Measurements from ENCODE around the gene OR2S2. TPM values are rescaled to one million over a fixed set of nuclear protein-coding genes. Genes with fewer than 3 reads are reported as not detected.
"Not testable (repeated sequence)": the region's sequence is repeated elsewhere in the genome, so short reads cannot be mapped to it uniquely, and the experiment has no call there.

The OR2S2 gene
- total RNA-seq, 1 donor = not detected

DNA sequence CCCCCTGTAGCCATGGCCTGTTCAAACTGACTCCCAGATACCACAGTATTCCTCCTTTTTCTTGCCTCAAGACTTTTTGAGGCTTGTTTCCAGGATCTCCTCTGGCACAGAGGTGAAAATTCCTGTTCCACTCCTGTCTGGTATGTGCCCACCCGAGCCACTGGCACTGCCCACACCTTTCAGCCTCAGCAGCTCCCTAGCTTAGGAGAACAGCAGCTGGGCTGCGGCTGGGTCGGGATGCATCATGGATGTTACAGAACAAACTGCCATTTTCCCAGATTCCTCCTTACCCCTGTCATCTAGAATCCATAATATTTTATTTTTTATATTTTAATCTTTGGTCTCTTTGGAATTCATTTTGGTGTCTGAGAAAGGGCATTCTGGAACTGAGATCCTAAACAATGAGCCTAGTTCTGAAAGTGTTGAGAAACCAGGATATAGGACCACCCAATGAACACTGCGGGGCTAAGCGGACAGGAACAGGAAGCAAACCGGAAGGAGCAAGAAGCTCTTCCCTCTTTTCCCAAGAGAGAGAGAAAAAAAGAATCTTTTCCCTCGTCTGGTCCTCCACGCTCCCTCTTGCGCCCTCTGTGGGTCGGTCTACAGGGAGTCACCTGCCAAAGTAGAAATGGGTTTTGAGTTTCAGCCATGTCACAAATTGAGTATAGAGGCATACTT lies 12.5 kb downstream of the OR2S2 start:
- no peak overlapping the region for H3K4me3 ChIP-seq (ENCODE audit: low read length)
- no peaks in the 10 kb centered on the region for H3K27me3 ChIP-seq (ENCODE audit: insufficient read depth, low read length)
- H3K4me1 ChIP-seq (ENCODE audit: insufficient read depth, low read length) = peaks cover 13% of the 10 kb centered on the region
- no peaks in the 10 kb centered on the region for H3K9me3 ChIP-seq (ENCODE audit: low read depth, low read length)

DNA sequence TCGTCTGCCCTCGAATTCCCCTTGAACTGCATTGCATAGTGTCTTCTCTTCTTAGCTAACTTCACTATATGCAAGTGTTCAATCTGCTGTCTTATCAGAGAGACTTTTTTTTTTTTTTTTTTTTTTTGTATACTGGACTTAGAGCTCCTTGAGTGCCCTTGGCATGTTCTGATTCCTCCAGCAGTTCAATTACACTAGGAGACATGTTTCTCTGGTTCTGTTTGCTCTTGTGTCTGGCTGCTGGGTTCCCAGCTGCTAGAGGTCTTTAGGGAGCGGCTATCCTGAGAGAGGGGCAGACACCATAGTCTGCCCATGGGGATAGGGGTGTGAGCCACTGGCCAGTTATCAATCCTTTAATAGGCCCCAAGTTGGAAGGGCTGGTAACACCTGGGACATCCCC lies 13.1 kb downstream of the OR2S2 start:
- Histone ChIP-seq H3K9me3 (ENCODE audit: low read depth, low read length) (no peaks in the 10 kb centered on the region), H3K4me1 (ENCODE audit: insufficient read depth, low read length) (peaks cover 13% of the 10 kb centered on the region)

DNA sequence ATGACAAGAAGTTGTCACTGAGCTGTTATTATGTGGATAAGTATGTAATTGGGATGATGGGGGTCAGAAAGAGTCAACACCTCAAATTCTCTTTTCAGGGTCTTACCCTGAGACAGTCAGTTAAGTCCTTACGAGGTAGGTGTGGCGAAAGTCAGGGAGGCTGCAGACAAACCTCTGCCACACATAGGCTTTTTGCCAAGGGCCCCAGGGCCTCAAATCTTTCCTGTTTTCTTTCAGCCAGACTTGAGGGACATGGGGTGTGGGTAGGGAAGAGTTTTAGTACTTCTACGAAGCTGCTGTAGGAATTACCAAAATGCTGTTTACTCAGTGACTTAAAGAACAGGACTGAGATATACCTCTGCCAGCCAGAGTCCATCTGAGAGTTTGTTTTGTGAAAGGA lies 13.8 kb downstream of the OR2S2 start:
- Histone ChIP-seq H3K27me3 (ENCODE audit: insufficient read depth, low read length) (no peaks in the 10 kb centered on the region), H3K9me3 (ENCODE audit: low read depth, low read length) (no peaks in the 10 kb centered on the region), H3K4me1 (ENCODE audit: insufficient read depth, low read length) (peaks cover 13% of the 10 kb centered on the region), H3K4me3 (ENCODE audit: low read length) (no peak overlapping the region)

More for the DNA sequence above, 13.1 kb downstream of the OR2S2 start:
- Histone ChIP-seq H3K27me3 (ENCODE audit: insufficient read depth, low read length) (no peaks in the 10 kb centered on the region), H3K4me3 (ENCODE audit: low read length) (no peak overlapping the region)

DNA sequence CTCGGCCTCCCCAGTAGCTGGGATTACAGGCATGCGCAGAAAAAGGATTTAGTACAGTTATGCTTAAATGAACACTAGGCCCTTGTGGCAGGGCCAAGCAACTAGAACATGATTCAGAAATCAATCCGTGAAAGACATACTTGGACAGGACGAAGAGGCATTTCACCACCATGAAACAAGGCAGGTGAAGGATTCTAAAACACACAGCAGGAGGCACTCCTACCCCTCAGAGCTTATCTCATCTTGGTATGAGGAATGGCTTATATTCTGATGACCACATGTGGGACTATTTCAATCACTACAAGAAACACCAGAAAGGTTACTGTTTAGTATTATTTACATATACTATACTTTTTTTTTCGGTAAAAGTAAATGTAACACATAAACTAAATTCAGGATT lies 15.7 kb downstream of the OR2S2 start:
- Histone ChIP-seq H3K27me3 (ENCODE audit: insufficient read depth, low read length) (no peaks in the 10 kb centered on the region), H3K4me3 (ENCODE audit: low read length) (no peak overlapping the region), H3K4me1 (ENCODE audit: insufficient read depth, low read length) (peaks cover 25% of the 10 kb centered on the region), H3K9me3 (ENCODE audit: low read depth, low read length) (no peaks in the 10 kb centered on the region)

DNA sequence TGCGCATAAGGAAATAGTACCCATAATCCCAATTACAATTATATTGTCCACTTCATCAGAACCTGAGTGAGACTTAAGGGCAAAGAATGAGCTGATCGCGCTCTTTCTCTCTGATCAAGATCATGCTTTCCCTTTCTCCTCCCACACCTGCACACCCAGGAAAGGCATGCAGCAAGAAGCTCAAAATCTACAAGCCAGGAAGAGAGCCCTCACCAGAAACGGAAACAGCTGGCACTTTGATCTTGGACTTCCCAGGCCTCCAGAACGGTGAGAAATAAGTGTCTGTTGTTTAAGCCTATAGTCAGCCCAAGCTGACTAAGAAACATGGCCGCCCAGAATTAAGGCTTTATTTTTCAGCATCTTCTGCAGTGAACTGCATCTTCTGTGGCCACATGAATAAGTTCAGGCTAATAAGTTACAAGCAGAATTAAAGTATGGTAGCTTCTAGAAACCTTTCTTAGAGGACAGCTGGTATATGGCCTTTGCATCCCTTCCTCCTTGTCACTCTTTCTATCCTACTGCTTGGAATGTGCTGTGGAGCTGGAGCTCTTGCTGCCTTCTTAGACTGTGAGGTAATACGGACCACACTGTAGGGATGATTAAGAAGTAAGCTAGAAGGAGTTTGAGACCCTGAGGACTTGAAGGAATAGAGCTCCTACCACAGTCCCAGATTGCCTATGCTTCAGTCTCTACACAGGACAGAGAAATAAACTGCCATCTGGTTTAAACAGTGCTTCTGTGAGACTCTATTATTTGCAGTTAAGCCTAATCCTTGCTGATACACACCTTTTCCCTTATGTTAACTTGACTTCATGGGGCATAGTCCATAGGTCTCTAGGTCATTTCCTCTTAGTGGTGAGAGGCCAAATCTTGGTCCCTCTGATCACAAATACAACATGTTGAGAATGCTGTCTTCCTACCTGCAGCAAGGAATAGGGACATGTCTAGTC lies 17.2 kb downstream of the OR2S2 start:
- H3K4me3 ChIP-seq (ENCODE audit: low read length) = no peak overlapping the region
- peaks cover 27% of the 10 kb centered on the region for H3K4me1 ChIP-seq (ENCODE audit: insufficient read depth, low read length)
- no peaks in the 10 kb centered on the region for H3K27me3 ChIP-seq (ENCODE audit: insufficient read depth, low read length)
- no peaks in the 10 kb centered on the region for H3K9me3 ChIP-seq (ENCODE audit: low read depth, low read length)

DNA sequence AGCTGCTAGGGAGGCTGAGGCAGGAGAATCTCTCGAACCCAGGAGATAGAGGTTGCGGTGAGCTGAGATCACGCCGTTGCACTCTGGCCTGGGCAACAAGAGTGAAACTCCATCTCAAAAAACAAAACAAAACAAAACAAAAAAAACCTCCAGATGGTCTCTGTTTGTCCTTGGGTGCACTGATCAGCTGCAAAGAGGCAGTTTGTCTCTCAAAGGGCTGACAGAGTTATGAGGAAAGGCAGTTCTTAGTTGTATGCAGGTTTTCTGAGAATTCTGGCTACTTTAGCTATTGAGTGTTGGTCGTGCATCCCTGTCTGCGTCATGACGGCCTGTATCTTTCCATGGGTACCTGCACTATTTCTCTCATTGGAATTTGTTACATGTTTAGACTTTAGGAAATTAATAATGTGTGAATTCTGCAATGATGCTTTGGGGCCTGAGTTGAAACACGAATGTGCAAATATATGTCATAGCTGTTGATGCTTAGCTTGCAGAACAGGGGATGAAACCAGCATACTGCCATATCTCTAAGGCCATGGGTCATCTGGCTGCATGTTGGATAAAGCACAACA lies 18.2 kb downstream of the OR2S2 start:
- Histone ChIP-seq H3K4me3 (ENCODE audit: low read length) (no peak overlapping the region), H3K9me3 (ENCODE audit: low read depth, low read length) (no peaks in the 10 kb centered on the region), H3K27me3 (ENCODE audit: insufficient read depth, low read length) (no peaks in the 10 kb centered on the region), H3K4me1 (ENCODE audit: insufficient read depth, low read length) (peaks cover 21% of the 10 kb centered on the region)

DNA sequence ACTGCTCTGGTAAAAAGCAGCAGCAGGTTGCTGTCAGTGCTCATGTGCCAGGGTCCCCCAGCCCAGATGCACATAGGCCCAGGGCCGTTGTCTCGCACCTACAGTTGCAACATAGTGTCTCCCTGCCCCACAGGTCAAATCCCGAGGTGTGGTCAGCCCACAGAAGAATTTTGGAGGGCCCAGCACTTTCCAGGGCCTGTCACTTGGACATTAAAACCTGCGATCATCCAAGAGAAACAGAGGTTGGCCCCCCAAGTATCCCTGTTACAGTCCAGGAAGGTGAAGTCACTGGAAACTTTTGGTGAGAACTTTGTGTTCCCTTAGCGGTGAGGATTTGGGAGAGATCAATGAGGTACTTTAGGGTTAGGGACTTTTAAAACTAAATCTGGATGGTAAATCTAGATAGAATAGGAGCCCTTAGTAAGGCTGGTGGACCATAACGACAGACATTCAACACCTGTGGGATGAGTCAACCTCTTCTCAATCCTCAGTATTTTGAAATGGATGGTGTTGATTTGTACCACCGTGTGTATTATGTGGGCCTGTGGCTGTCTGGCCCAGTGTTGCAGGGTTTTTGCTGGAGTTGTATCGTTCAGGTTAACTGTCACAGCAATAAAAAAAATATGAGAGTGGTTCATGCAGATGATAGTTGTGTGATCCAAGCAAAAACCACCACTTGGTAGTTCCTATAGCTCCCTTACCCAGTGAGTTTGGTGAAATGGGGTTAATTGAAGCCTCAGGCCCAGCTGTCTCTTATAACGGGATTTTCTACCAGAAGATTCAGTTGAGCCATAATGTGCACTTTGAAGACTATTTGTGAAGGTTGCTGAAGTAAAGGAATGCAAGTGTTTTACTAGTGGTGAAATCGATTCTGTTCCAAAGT lies 19.2 kb downstream of the OR2S2 start:
- H3K4me3 ChIP-seq (ENCODE audit: low read length) = no peak overlapping the region
- no peaks in the 10 kb centered on the region for H3K9me3 ChIP-seq (ENCODE audit: low read depth, low read length)
- peaks cover 21% of the 10 kb centered on the region for H3K4me1 ChIP-seq (ENCODE audit: insufficient read depth, low read length)
- H3K27me3 ChIP-seq (ENCODE audit: insufficient read depth, low read length) = no peaks in the 10 kb centered on the region

DNA sequence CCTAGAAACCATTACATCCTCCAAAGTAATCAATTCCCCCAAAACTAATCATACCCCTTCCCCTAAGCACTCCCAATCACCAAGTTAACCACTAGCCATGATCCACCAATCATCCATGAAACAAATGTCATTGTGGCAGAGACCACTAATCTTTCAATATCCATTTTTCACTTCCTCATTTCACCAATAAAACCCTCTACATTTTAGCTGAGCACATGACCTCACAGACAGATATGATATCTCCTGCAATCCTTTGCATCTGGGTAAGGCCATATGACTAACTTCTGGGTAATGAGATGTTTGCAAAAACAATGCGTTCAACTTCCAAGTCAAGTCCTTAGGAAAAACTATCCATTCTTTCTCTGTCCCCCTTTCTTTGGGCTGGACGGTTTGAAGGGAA lies 20.7 kb downstream of the OR2S2 start:
- Histone ChIP-seq H3K27me3 (ENCODE audit: insufficient read depth, low read length) (no peaks in the 10 kb centered on the region), H3K4me1 (ENCODE audit: insufficient read depth, low read length) (peaks cover 21% of the 10 kb centered on the region), H3K9me3 (ENCODE audit: low read depth, low read length) (no peaks in the 10 kb centered on the region), H3K4me3 (ENCODE audit: low read length) (no peak overlapping the region)

DNA sequence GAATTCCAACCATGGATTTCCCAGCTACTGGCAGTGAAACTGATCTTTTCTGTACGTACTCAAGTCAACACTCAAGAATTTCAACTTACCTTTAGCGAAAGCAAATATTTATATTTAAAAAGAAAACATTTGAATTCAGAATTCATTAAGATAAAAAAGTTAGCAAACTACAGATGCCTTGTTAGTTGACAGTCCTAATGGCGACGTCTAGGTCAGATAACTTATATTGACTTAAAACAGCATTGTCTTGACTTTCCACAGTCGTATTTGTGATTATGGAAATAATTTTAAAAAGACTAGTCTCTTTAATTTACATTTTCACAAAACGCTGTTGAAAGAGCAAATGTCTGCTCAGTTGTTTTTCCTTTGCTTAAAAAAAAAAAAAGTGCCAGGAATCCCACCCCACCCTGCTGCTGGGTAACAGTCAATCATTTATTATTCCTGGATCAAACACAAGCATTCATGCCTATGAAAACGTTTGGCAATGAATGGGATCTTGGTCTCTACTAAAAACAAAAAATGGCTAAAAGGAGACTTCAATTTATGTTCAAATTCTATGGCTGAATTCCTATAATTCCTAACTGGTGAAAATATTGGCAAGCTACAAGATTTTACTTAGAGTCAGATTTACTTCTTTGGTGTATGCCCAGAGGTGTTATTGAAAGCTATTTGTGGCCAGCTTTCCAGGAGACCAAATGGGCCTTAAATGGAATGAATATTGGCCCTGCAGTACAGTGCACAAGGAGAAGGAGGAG lies 22.0 kb downstream of the OR2S2 start:
- no peak overlapping the region for H3K4me3 ChIP-seq (ENCODE audit: low read length)
- no peaks in the 10 kb centered on the region for H3K27me3 ChIP-seq (ENCODE audit: insufficient read depth, low read length)
- H3K4me1 ChIP-seq (ENCODE audit: insufficient read depth, low read length) = peaks cover 18% of the 10 kb centered on the region
- H3K9me3 ChIP-seq (ENCODE audit: low read depth, low read length) = no peaks in the 10 kb centered on the region

DNA sequence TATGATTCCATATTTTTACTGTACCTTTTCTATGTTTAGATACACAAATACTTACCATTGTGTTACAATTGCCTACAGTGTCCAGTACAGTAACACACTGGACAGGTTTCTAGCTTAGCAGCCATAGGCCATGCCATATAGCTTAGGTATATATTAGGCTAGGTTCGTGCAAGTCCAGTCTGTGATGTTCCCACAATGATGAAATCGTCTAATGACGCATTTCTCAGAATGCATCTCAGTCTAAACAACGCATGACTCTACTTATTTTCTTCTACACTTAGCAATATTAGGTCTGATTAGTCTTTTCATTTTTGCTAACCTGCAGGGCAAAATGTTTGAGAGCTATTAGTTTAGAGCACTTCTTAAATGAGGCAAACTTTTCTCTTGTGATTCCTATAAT lies 22.7 kb downstream of the OR2S2 start:
- Histone ChIP-seq H3K27me3 (ENCODE audit: insufficient read depth, low read length) (no peaks in the 10 kb centered on the region), H3K4me3 (ENCODE audit: low read length) (no peak overlapping the region), H3K9me3 (ENCODE audit: low read depth, low read length) (no peaks in the 10 kb centered on the region), H3K4me1 (ENCODE audit: insufficient read depth, low read length) (peaks cover 14% of the 10 kb centered on the region)

DNA sequence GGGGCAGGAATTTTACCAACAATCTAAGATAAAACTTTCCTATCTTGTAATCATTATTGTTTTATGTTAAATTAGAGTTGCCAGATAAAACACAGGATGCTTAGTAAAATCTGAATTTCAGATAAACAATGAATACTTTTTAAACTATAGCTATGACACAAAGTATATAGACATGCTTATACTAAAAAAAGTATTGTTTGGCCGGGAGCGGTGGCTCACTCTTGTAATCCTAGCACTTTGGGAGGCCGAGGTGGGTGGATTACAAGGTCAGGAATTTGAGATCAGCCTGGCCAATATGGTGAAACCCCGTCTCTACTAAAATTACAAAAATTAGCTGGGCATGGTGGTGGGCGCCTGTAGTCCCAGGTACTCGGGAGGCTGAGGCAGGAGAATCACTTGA lies 23.9 kb downstream of the OR2S2 start:
- H3K27me3 ChIP-seq (ENCODE audit: insufficient read depth, low read length); H3K9me3 ChIP-seq (ENCODE audit: low read depth, low read length); H3K4me3 ChIP-seq (ENCODE audit: low read length): not testable (repeated sequence)
- peaks cover 14% of the 10 kb centered on the region for H3K4me1 ChIP-seq (ENCODE audit: insufficient read depth, low read length)

DNA sequence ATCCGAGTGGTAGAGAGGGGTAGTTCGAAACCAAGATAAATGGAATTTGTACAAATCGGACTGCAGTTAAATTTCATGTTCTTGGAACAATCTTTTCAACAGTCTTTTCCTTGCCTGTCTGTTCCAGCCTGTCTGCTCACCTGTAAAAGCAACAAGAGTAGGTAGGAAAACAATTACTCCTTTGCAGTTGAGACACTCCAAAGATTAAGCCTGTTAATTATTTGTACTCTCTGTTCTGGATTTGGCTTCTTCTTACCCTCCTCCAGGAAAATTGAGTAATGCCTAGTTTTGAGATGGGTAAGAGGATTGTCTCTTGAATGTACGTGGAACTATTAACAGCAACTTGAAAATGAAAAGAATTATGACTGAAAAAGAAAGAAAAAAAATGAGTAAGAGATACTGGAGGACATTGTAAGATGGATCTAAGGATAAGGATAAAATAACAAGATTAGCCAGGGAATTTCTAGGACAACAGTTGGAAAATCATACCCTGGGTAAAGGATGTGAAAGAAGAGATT lies 24.3 kb downstream of the OR2S2 start:
- Histone ChIP-seq H3K4me1 (ENCODE audit: insufficient read depth, low read length) (peaks cover 14% of the 10 kb centered on the region), H3K27me3 (ENCODE audit: insufficient read depth, low read length) (no peaks in the 10 kb centered on the region), H3K9me3 (ENCODE audit: low read depth, low read length) (no peaks in the 10 kb centered on the region)

DNA sequence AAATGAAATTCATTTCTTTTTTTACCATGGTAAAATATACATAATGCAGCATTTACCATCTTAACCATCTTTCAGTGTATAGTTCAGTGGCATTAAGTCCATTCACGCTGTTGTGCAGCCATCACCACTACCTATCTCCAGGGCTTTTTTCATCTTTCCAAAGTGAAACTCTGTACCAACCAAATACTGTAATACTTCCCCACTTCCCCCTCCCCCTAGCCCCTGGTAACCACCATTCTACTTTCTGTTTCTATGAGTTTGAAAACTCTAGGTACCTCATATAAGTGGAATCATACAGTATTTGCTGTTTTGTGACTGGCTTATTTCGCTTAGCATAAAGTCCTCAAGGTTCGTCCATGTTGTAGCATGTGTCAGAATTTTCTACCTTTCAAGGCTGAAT lies 25.2 kb downstream of the OR2S2 start:
- Histone ChIP-seq H3K27me3 (ENCODE audit: insufficient read depth, low read length) (no peaks in the 10 kb centered on the region), H3K4me3 (ENCODE audit: low read length) (no peak overlapping the region), H3K9me3 (ENCODE audit: low read depth, low read length) (no peaks in the 10 kb centered on the region), H3K4me1 (ENCODE audit: insufficient read depth, low read length) (peaks cover 8% of the 10 kb centered on the region)

More for the DNA sequence above, 24.3 kb downstream of the OR2S2 start:
- no peak overlapping the region for H3K4me3 ChIP-seq (ENCODE audit: low read length)

DNA sequence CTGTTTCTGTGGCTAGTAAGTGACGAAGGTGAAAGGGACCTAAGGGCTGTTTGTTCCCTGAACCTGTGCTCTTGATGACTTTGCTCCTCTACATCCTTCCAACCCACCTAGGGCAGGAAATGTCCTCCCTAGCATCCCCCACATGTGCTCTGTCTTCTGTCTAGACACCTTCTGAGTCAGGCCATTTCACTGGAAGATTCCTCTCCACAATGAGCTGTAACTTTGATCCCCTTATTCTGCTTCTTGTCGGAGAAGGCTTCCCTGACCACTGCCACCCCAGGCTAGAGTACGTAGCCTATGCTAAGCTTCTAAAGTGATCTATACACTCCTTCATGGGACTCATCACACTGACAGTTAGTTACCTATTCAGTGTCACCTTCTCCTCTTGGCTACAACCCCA lies 27.0 kb downstream of the OR2S2 start:
- Histone ChIP-seq H3K9me3 (ENCODE audit: low read depth, low read length) (no peaks in the 10 kb centered on the region), H3K4me3 (ENCODE audit: low read length) (no peak overlapping the region), H3K4me1 (ENCODE audit: insufficient read depth, low read length) (no peaks in the 10 kb centered on the region), H3K27me3 (ENCODE audit: insufficient read depth, low read length) (no peaks in the 10 kb centered on the region)
